ENCODE measurements around the gene TTC39A.

- TF ChIP-seq CTCF (IDR thresholded peaks at IDR 0.05; ENCODE audit: low read length) (no peak), EZH2 (IDR thresholded peaks at IDR 0.05; ENCODE audit: borderline replicate concordance, low read length) (no peak)
These were observed 48.6 kb downstream of the TTC39A start for GRCh38 chr1:51281807-51282206.
